ENCODE results near the gene TRIM17.
A peak's percentile ranks its signal among the peaks of the same experiment; 100 is the strongest.

Gene TRIM17

GRCh38 chr1:228463559-228464455, 47.1 kb upstream of the TRIM17 start:
- Histone ChIP-seq H3K27ac (ENCODE audit: poor library complexity, severe bottlenecking) (no peak overlapping the region), H3K36me3 (ENCODE audit: low read depth) (no peaks in the 10 kb centered on the region), H3K27me3 (ENCODE audit: insufficient read depth, poor library complexity, severe bottlenecking) (no peaks in the 10 kb centered on the region), H3K4me3 (ENCODE audit: severe bottlenecking) (peak overlapping the region; percentile 33), H3K4me1 (ENCODE audit: insufficient read depth, poor library complexity, severe bottlenecking) (no peaks in the 10 kb centered on the region), H3K9me3 (ENCODE audit: severe bottlenecking) (no peaks in the 10 kb centered on the region)
- TF ChIP-seq, protein P1, sequence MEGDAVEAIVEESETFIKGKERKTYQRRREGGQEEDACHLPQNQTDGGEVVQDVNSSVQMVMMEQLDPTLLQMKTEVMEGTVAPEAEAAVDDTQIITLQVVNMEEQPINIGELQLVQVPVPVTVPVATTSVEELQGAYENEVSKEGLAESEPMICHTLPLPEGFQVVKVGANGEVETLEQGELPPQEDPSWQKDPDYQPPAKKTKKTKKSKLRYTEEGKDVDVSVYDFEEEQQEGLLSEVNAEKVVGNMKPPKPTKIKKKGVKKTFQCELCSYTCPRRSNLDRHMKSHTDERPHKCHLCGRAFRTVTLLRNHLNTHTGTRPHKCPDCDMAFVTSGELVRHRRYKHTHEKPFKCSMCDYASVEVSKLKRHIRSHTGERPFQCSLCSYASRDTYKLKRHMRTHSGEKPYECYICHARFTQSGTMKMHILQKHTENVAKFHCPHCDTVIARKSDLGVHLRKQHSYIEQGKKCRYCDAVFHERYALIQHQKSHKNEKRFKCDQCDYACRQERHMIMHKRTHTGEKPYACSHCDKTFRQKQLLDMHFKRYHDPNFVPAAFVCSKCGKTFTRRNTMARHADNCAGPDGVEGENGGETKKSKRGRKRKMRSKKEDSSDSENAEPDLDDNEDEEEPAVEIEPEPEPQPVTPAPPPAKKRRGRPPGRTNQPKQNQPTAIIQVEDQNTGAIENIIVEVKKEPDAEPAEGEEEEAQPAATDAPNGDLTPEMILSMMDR (IDR thresholded peaks at IDR 0.05; ENCODE audit: poor library complexity, severe bottlenecking) = no peak
- ATAC-seq (ENCODE audit: low read depth) = peak; percentile 17
- DNase-seq (ENCODE audit: low spot score) = no peak

DNA sequence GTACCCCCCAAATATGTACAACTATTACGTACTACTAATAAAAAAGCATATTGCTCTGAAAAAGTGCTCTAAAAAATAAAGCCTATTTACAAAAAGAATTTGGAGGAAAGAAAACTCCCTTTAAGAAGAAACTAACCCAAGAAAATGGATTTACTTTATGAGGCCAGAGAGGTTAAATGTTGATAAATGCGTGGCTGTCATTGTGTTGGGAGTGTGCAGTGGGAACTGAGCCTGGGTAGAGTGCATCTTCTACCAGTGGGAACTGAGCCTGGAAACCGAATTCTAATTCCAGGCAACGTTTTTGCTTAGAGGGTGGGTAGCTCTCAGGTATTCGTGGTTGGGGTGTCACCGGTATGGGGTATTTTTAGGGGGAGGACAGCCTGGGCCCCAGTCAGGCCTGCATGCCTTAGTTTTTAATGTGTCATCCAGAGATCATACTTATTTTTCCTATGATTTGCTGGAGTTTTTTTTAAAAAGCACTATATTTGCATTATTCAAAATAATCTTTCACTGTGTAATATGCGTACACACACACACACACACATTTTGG, 46.4 kb upstream of the TRIM17 start:
- Histone ChIP-seq H3K27ac (ENCODE audit: poor library complexity, severe bottlenecking) (no peak overlapping the region), H3K36me3 (ENCODE audit: low read depth) (no peaks in the 10 kb centered on the region), H3K9me3 (ENCODE audit: severe bottlenecking) (no peaks in the 10 kb centered on the region), H3K27me3 (ENCODE audit: insufficient read depth, poor library complexity, severe bottlenecking) (no peaks in the 10 kb centered on the region), H3K4me1 (ENCODE audit: insufficient read depth, poor library complexity, severe bottlenecking) (no peaks in the 10 kb centered on the region), H3K4me3 (ENCODE audit: severe bottlenecking) (no peak overlapping the region)
- TF ChIP-seq, protein P1 (IDR thresholded peaks at IDR 0.05; ENCODE audit: poor library complexity, severe bottlenecking) = no peak
- ATAC-seq (ENCODE audit: low read depth) (no peak), DNase-seq (ENCODE audit: low spot score) (no peak)

DNA sequence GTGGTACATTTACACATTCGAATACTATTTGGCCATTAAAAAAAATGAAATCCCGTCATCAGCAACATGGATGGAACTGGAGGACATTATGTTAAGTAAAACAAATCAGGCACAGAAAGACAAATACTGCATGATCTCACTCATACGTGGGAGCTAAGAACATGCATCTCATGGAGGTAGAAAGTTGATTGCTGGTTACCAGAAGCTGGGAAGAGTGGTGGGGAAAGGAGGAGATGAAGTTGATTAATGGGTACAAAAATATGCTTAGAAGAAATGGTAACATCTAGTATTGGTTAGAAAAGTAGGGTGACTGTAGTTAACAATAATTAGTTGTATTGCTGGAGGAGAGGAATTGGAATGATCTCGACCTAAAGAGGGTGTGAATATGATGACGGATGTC, 45.9 kb upstream of the TRIM17 start:
- Histone ChIP-seq H3K4me3 (ENCODE audit: severe bottlenecking) (no peak overlapping the region), H3K9me3 (ENCODE audit: severe bottlenecking) (no peaks in the 10 kb centered on the region), H3K4me1 (ENCODE audit: insufficient read depth, poor library complexity, severe bottlenecking) (no peaks in the 10 kb centered on the region), H3K27ac (ENCODE audit: poor library complexity, severe bottlenecking) (no peak overlapping the region), H3K36me3 (ENCODE audit: low read depth) (no peaks in the 10 kb centered on the region), H3K27me3 (ENCODE audit: insufficient read depth, poor library complexity, severe bottlenecking) (no peaks in the 10 kb centered on the region)
- DNase-seq (ENCODE audit: low spot score) = no peak
- ATAC-seq (ENCODE audit: low read depth) = no peak
- TF ChIP-seq, protein P1 (IDR thresholded peaks at IDR 0.05; ENCODE audit: poor library complexity, severe bottlenecking) = no peak

DNA sequence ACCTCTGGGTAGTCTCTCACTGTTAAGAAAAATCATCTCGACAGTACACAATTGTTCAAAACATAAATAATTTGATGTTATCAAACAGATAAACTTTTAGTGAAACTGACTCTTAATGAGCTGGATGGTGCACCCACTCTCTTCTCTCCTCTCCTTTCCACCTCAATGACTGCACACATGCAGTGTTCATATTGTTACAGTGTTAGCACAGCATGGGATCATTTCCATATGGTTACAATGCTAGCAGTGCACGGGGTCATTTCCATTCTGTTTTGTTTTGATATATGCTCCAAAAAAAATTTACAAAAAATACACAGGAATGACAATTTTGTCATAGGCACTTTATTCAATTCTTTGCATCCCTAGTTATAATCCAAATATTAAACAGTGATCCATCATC, 44.2 kb upstream of the TRIM17 start:
- TF ChIP-seq, protein P1 (IDR thresholded peaks at IDR 0.05; ENCODE audit: poor library complexity, severe bottlenecking) = no peak
- no peak for ATAC-seq (ENCODE audit: low read depth)
- Histone ChIP-seq H3K4me1 (ENCODE audit: insufficient read depth, poor library complexity, severe bottlenecking) (no peaks in the 10 kb centered on the region), H3K27ac (ENCODE audit: poor library complexity, severe bottlenecking) (no peak overlapping the region), H3K36me3 (ENCODE audit: low read depth) (no peaks in the 10 kb centered on the region), H3K27me3 (ENCODE audit: insufficient read depth, poor library complexity, severe bottlenecking) (no peaks in the 10 kb centered on the region), H3K4me3 (ENCODE audit: severe bottlenecking) (no peak overlapping the region), H3K9me3 (ENCODE audit: severe bottlenecking) (no peaks in the 10 kb centered on the region)
- no peak for DNase-seq (ENCODE audit: low spot score)

Measured in RWPE2 (cell line).